ENCODE measurements around the gene ALK. TPM values are rescaled to one million over a fixed set of nuclear protein-coding genes. Genes with fewer than 3 reads are reported as not detected.
"Not testable (repeated sequence)": the region's sequence is repeated elsewhere in the genome, so short reads cannot be mapped to it uniquely, and the experiment has no call there.

ALK gene
- total RNA-seq, 2 donors from 2014 or later: not detected

- Mint-ChIP-seq H3K4me3 (no peak overlapping the region), H3K4me1 (no peaks in the 10 kb centered on the region), H3K27me3 (peaks cover 55% of the 10 kb centered on the region), H3K27ac (no peak overlapping the region), H3K36me3 (ENCODE audit: low read depth) (peaks cover 6% of the 10 kb centered on the region)
- DNase-seq (no peak), ATAC-seq (no peak)
- H3K9me3 ChIP-seq (ENCODE audit: control insufficient read depth, low read length, poor library complexity, severe bottlenecking): no peaks in the 10 kb centered on the region
Measured at GRCh38 chr2:29848566-29849310, 72.6 kb downstream of the ALK start.

GRCh38 chr2:29847886-29848285, 73.5 kb downstream of the ALK start:
- Mint-ChIP-seq H3K36me3 (ENCODE audit: low read depth) (peaks cover 5% of the 10 kb centered on the region), H3K27ac (no peak overlapping the region), H3K4me1 (no peaks in the 10 kb centered on the region), H3K4me3 (no peak overlapping the region), H3K27me3 (peaks cover 63% of the 10 kb centered on the region)
- DNase-seq (no peak), ATAC-seq (no peak)
- no peaks in the 10 kb centered on the region for H3K9me3 ChIP-seq (ENCODE audit: control insufficient read depth, low read length, poor library complexity, severe bottlenecking)

- no peak overlapping the region for H3K4me3 Mint-ChIP-seq
- ATAC-seq (no peak), DNase-seq (no peak)
- no peak overlapping the region for H3K27ac Mint-ChIP-seq
- peaks cover 2% of the 10 kb centered on the region for H3K4me1 Mint-ChIP-seq
- peaks cover 71% of the 10 kb centered on the region for H3K27me3 Mint-ChIP-seq
- H3K36me3 Mint-ChIP-seq (ENCODE audit: low read depth): peaks cover 5% of the 10 kb centered on the region
- H3K9me3 ChIP-seq (ENCODE audit: control insufficient read depth, low read length, poor library complexity, severe bottlenecking): no peaks in the 10 kb centered on the region
Measured at GRCh38 chr2:29844713-29845326, 76.6 kb downstream of the ALK start.

GRCh38 chr2:29841386-29842004, 79.9 kb downstream of the ALK start:
- Mint-ChIP-seq H3K36me3 (ENCODE audit: low read depth) (peaks cover 5% of the 10 kb centered on the region), H3K4me1 (peaks cover 2% of the 10 kb centered on the region), H3K27ac (no peak overlapping the region), H3K4me3 (no peak overlapping the region), H3K27me3 (peaks cover 46% of the 10 kb centered on the region)
- ATAC-seq (peak; percentile 49), DNase-seq (no peak)
- no peaks in the 10 kb centered on the region for H3K9me3 ChIP-seq (ENCODE audit: control insufficient read depth, low read length, poor library complexity, severe bottlenecking)

- Mint-ChIP-seq H3K27me3 (peaks cover 43% of the 10 kb centered on the region), H3K36me3 (ENCODE audit: low read depth) (peaks cover 5% of the 10 kb centered on the region), H3K27ac (no peak overlapping the region), H3K4me3 (no peak overlapping the region), H3K4me1 (peaks cover 2% of the 10 kb centered on the region)
- DNase-seq: no peak
- no peaks in the 10 kb centered on the region for H3K9me3 ChIP-seq (ENCODE audit: control insufficient read depth, low read length, poor library complexity, severe bottlenecking)
- no peak for ATAC-seq
Measured at GRCh38 chr2:29839306-29839705, 82.1 kb downstream of the ALK start.

GRCh38 chr2:29837925-29838324, 83.5 kb downstream of the ALK start:
- H3K4me1 Mint-ChIP-seq: peaks cover 2% of the 10 kb centered on the region
- peaks cover 32% of the 10 kb centered on the region for H3K27me3 Mint-ChIP-seq
- no peak for DNase-seq
- no peak overlapping the region for H3K27ac Mint-ChIP-seq
- no peak for ATAC-seq
- H3K9me3 ChIP-seq (ENCODE audit: control insufficient read depth, low read length, poor library complexity, severe bottlenecking): no peaks in the 10 kb centered on the region
- no peak overlapping the region for H3K4me3 Mint-ChIP-seq
- no peaks in the 10 kb centered on the region for H3K36me3 Mint-ChIP-seq (ENCODE audit: low read depth)

- ATAC-seq: no peak
- Mint-ChIP-seq H3K27ac (no peak overlapping the region), H3K4me1 (no peaks in the 10 kb centered on the region), H3K27me3 (peaks cover 26% of the 10 kb centered on the region), H3K36me3 (ENCODE audit: low read depth) (no peaks in the 10 kb centered on the region), H3K4me3 (no peak overlapping the region)
- no peaks in the 10 kb centered on the region for H3K9me3 ChIP-seq (ENCODE audit: control insufficient read depth, low read length, poor library complexity, severe bottlenecking)
- no peak for DNase-seq
Measured at GRCh38 chr2:29834624-29835023, 86.8 kb downstream of the ALK start.

GRCh38 chr2:29834036-29834540, 87.3 kb downstream of the ALK start:
- H3K27ac Mint-ChIP-seq: no peak overlapping the region
- H3K9me3 ChIP-seq (ENCODE audit: control insufficient read depth, low read length, poor library complexity, severe bottlenecking): no peaks in the 10 kb centered on the region
- H3K4me1 Mint-ChIP-seq: no peaks in the 10 kb centered on the region
- H3K36me3 Mint-ChIP-seq (ENCODE audit: low read depth): no peaks in the 10 kb centered on the region
- H3K27me3 Mint-ChIP-seq: peaks cover 26% of the 10 kb centered on the region
- DNase-seq: no peak
- H3K4me3 Mint-ChIP-seq: no peak overlapping the region
- ATAC-seq: no peak

- ATAC-seq: no peak
- H3K4me1 Mint-ChIP-seq: no peaks in the 10 kb centered on the region
- no peak for DNase-seq
- H3K36me3 Mint-ChIP-seq (ENCODE audit: low read depth): no peaks in the 10 kb centered on the region
- peaks cover 30% of the 10 kb centered on the region for H3K27me3 Mint-ChIP-seq
- H3K9me3 ChIP-seq (ENCODE audit: control insufficient read depth, low read length, poor library complexity, severe bottlenecking): no peaks in the 10 kb centered on the region
- no peak overlapping the region for H3K27ac Mint-ChIP-seq
- H3K4me3 Mint-ChIP-seq: no peak overlapping the region
Measured at GRCh38 chr2:29831560-29831959, 89.8 kb downstream of the ALK start.

GRCh38 chr2:29829841-29830240, 91.5 kb downstream of the ALK start:
- DNase-seq (no peak), ATAC-seq (no peak)
- no peaks in the 10 kb centered on the region for H3K9me3 ChIP-seq (ENCODE audit: control insufficient read depth, low read length, poor library complexity, severe bottlenecking)
- Mint-ChIP-seq H3K4me3 (no peak overlapping the region), H3K36me3 (ENCODE audit: low read depth) (no peaks in the 10 kb centered on the region), H3K27me3 (peaks cover 34% of the 10 kb centered on the region), H3K4me1 (no peaks in the 10 kb centered on the region), H3K27ac (no peak overlapping the region)

GRCh38 chr2:29824145-29824544, 97.2 kb downstream of the ALK start:
- not testable (repeated sequence) for H3K4me1 Mint-ChIP-seq; H3K36me3 Mint-ChIP-seq (ENCODE audit: low read depth); ATAC-seq; H3K27ac Mint-ChIP-seq; H3K9me3 ChIP-seq (ENCODE audit: control insufficient read depth, low read length, poor library complexity, severe bottlenecking); H3K4me3 Mint-ChIP-seq; DNase-seq
- peaks cover 28% of the 10 kb centered on the region for H3K27me3 Mint-ChIP-seq

GRCh38 chr2:29821591-29821990, 99.8 kb downstream of the ALK start:
- H3K9me3 ChIP-seq (ENCODE audit: control insufficient read depth, low read length, poor library complexity, severe bottlenecking): no peaks in the 10 kb centered on the region
- no peaks in the 10 kb centered on the region for H3K4me1 Mint-ChIP-seq
- ATAC-seq (no peak), DNase-seq (no peak)
- H3K36me3 Mint-ChIP-seq (ENCODE audit: low read depth): no peaks in the 10 kb centered on the region
- H3K27me3 Mint-ChIP-seq: peaks cover 32% of the 10 kb centered on the region
- no peak overlapping the region for H3K4me3 Mint-ChIP-seq
- no peak overlapping the region for H3K27ac Mint-ChIP-seq

GRCh38 chr2:29819570-29819969, 101.8 kb downstream of the ALK start:
- no peaks in the 10 kb centered on the region for H3K9me3 ChIP-seq (ENCODE audit: control insufficient read depth, low read length, poor library complexity, severe bottlenecking)
- Mint-ChIP-seq H3K36me3 (ENCODE audit: low read depth) (no peaks in the 10 kb centered on the region), H3K4me3 (no peak overlapping the region), H3K4me1 (no peaks in the 10 kb centered on the region), H3K27ac (no peak overlapping the region), H3K27me3 (peaks cover 21% of the 10 kb centered on the region)
- no peak for DNase-seq
- no peak for ATAC-seq

All from T-helper 17 cell (primary cell).